NCI-H524 (cell line): ENCODE results near the gene RAET1L.
"Not testable (repeated sequence)": the region's sequence is repeated elsewhere in the genome, so short reads cannot be mapped to it uniquely, and the experiment has no call there.

Experiments
- DNase-seq, 2 experiments: peaks; one replicate each; lab custom pipeline; 2025; lab: John Stamatoyannopoulos, UW

RAET1L gene

DNA sequence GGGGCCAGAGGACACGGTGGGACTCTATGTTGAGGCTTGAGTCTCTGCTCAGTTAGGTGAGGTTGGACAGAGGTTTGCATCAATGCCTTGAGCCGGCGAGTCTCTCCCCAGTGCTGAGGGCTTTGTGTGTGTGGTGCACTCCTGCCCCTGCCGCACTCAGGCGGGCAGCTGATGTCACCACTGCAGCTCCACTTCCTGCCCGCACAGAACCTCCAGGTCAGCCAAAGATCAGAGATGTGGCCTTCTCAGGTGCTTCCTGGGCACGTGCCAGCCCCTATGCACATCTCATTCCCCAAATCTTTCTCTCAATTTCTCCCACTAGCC is 33.9 kb downstream of the RAET1L start:
- not testable (repeated sequence) for DNase-seq

DNA sequence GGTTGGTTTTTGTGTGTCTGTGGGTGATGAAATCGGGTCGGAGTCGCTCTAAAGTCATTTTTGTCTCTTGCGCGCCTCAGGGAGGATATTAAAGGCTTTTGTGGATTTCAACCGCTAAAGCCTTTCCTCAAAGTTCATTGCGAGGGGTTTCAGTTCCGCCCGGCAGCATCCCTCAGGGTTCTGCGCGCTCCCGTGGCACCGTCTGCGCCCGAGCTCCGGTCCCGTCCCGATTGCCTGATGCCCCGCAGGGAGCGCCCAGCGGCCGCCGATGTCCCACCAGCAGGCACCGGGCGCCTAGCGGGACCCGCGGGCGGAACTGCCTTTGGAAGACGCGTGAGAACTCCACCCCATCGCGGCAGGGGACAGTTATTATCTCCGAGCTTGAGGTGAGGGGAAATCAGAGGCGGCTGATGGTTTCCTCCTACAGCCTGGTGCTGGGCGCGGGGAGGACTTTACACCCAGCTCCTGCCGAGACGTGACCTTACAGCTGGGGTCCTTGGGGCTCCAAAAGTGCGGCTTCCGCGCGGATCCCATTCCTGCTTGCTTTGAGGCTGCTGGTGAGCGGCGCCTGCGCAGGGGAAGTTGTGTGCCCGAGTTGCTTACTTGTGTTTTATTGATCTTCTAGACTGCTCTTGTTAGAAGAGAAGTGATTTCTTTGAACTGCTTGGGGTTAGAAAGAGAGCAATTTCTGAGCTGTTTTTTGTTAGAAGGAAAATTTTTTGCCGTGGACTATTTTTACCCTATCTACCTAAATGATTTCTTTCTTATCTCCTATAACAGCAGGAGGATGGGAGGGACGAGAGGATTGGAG is 34.5 kb downstream of the RAET1L start:
- DNase-seq: peak; percentile 40 to 46

- no peak for DNase-seq
Observed at GRCh38 chr6:149990212-149990660, 35.1 kb downstream of the RAET1L start.

DNA sequence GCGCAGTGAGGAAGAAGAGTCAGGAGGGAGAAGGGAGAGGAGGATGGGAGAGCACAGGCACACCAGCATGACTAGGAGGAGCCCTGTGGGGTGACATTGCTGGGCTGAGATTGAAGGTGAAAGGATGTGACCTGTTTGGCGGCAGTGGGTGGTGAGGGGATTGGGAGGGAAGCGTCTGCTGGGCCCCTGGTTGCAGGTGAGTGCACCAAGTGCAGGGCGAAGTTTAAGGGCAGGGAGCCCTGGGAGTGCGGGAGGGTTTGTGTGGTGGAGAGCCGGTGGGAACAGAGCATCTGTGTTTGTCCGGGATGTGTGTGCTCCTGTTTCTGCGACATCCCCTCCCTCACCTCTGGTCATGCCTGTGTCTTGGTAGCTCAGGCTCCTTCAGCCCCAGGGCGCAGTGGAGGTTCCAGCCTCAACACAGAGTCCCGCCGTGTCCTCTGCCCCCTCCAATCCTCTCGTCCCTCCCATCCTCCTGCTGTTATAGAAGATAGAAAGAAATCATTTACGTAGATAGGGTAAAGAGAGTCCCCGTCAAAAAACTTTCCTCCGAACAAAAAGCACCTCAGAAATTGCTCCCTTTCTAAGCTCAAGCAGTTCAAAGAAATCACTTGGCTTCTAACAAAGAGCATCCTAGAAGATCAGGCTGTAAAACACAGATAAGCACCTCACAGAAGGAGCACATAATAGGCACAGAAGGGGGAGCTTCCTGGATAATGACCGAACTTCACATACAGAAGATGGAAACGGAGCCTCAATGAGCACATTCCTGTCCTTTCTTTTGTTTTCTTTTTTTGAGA is 36.6 kb downstream of the RAET1L start:
- DNase-seq: no peak

DNA sequence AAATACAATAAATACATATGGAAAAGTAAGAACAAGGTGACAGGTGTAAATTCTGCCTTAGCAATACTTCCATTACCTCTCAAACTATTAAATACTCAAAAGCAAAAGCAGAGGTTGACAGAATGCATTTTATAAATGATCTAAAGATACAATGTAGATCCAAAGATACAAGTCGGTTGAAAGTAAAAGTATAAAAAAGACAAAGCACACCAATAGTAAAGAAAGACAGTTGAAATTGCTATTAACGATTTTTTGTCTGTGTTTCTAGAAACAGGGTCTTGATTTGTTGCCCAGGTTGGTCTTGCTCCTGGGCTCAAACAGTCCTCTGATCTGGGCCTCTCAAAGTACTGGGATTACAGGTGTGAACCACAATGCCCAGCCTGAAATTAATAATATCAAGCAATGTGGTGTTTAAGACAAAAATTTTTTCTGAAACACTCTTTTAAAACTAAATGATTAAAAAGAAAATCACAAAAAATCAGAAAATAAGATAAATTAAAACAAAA is 37.7 kb downstream of the RAET1L start:
- DNase-seq: no peak

DNA sequence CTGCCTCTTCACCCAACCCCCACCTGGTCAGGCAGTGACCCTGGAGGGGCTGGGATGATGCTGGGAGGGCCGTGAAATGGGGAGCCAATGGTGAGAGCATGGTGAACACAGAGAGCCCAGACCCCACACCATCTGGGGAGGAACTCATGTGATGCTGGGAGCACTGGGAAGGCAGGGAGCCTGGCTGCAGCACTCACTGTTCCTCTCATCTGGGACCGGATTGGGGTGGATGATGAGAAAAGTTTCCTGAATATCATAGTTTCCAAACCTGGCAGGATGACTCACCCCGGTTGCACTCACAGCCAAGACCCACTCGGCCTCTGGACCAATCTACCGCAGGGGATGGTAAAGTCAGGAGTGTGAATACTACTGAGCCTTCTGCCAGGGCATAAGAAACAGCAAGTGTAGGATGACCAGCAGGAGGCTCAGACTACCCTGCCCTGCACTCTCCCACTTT is 39.8 kb downstream of the RAET1L start:
- DNase-seq: no peak

DNA sequence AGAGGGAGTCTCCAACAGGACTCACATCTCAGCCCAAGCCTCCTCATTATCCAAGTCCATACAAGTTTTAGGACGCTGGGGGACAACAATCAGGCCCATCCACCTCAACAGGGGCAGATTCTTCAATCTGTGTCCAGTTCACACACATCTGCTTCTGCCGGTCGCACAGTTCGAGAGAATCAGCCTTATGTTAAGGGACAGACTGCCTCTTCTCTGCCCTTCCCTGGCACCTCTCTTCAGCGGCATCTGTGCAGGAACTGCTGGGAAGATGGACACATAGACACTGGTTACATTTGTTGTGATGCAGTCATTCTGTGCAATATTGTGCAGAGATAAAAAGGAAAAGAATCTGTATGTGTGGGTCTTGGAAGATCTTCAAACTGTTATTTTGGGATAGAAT is 40.6 kb downstream of the RAET1L start:
- DNase-seq: no peak

DNA sequence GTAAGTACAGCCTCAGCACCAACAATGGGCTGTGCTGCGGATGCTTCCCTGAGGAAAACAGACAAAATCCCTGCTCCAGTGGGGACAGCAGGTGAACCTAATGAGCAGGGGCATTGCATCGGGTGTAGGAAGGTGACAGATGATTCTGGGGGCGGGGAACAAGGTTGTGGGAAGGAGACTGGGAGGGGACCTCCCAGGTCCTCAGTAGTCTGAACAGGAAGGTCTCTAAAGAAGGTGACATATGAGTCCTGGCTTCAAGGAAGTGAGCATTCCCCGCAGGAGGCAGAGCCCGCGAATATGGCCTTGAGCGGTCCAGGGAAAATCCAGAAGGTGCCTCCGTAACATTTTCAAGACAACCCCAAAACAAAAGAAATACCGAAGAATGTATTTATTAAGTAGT is 42.2 kb downstream of the RAET1L start:
- DNase-seq: no peak

GRCh38 chr6:149979293-149979692 is 46.0 kb downstream of the RAET1L start:
- DNase-seq: no peak

- no peak for DNase-seq
Observed at GRCh38 chr6:149978610-149979009, 46.7 kb downstream of the RAET1L start.

DNA sequence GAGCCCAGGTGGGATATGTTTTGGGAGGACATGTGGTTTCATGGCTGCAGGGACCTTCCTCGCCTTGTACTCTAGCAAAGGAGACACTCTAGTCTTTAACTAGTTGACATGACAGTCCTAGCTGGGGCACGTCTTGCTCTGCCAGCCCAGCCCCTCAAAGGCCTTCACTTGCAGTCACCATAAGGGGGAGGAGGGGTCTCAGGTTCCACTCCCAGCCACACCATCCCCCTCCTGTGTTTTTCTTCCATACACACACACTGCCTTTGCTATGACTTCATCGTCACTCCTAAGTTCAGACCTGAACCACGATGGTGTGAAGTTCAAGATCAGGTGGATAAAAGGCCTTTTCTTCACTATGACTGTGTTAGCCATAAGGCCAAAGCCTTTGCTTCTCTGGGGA is 48.1 kb downstream of the RAET1L start:
- no peak for DNase-seq

- no peak for DNase-seq
Observed at GRCh38 chr6:149975400-149975799, 49.9 kb downstream of the RAET1L start.

- DNase-seq: no peak
Observed at GRCh38 chr6:149974825-149975224, 50.5 kb downstream of the RAET1L start.

DNA sequence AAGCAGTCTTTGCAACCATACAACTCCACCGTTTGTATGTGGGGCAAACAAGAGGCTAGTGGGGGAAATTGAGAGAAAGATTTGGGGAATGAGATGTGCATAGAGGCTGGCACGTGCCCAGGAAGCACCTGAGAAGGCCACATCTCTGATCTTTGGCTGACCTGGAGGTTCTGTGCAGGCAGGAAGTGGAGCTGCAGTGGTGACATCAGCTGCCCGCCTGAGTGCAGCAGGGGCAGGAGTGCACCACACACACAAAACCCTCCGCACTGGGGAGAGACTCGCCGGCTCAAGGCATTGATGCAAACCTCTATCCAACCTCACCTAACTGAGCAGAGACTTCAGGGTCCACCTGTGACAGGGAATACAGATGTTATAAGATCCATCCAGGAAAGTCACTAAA is 50.9 kb downstream of the RAET1L start:
- DNase-seq: not testable (repeated sequence)

GRCh38 chr6:149969635-149970034 is 55.7 kb downstream of the RAET1L start:
- no peak for DNase-seq

- DNase-seq: not testable (repeated sequence)
Observed at GRCh38 chr6:149968909-149969308, 56.4 kb downstream of the RAET1L start.
